DND-41 (cell line): ENCODE results near the gene OR56B4.

Source experiments
- ATAC-seq: fragments of 200-7000 bp; cut with Tn5 transposase; 3 replicates; pipeline ENCODE4 v1.9.1; 2021; ENCODE audit warnings: low read depth; ENCODE audit not compliant: insufficient read depth
- DNase-seq: peaks from one replicate; pipeline ENCODE4 v3.0.0-alpha.2; 2020
- H2AFZ ChIP-seq: 2 replicates; pipeline ENCODE4 v1.6.0; 2012; ENCODE audit warnings: low read depth, low read length
- H3K27ac ChIP-seq: 2 replicates; pipeline ENCODE4 v1.5.1; 2012; ENCODE audit warnings: low read length, inconsistent platforms
- H3K27me3 ChIP-seq: fragments of 200-600 bp; sonication (generic); 2 replicates; pipeline ENCODE4 v1.6.0; 2012; ENCODE audit warnings: low read length, mild to moderate bottlenecking, inconsistent platforms; ENCODE audit not compliant: insufficient read depth, poor library complexity
- H3K36me3 ChIP-seq: 2 replicates; pipeline ENCODE4 v1.5.1; 2012; ENCODE audit warnings: low read length, inconsistent platforms; ENCODE audit not compliant: insufficient read depth
- H3K4me1 ChIP-seq: 2 replicates; pipeline ENCODE4 v1.5.1; 2012; ENCODE audit warnings: mild to moderate bottlenecking, low read length; ENCODE audit not compliant: insufficient read depth
- H3K4me2 ChIP-seq: 2 replicates; pipeline ENCODE4 v1.6.0; 2012; ENCODE audit warnings: mild to moderate bottlenecking, moderate library complexity, low read length, inconsistent platforms; ENCODE audit not compliant: insufficient read depth
- H3K4me3 ChIP-seq, 2 experiments: fragments of 200-600 bp in 1 of 2; shearing (Covaris generic) in 1 of 2; 2 replicates each; pipeline ENCODE4 v1.5.1; 2012 to 2016; ENCODE audit warnings: inconsistent platforms in 2 of 2, low read length in 2 of 2, mild to moderate bottlenecking in 2 of 2, low read depth in 1 of 2, moderate library complexity in 1 of 2
- H3K79me2 ChIP-seq: 2 replicates; pipeline ENCODE4 v1.6.0; 2012; ENCODE audit warnings: low read length, inconsistent platforms; ENCODE audit not compliant: insufficient read depth
- H3K9ac ChIP-seq: 2 replicates; pipeline ENCODE4 v1.6.0; 2012; ENCODE audit warnings: low read depth, mild to moderate bottlenecking, inconsistent platforms, low read length, moderate library complexity
- H3K9me3 ChIP-seq: 2 replicates; pipeline ENCODE4 v1.5.1; 2012; ENCODE audit warnings: low read length, moderate library complexity, mild to moderate bottlenecking, inconsistent platforms; ENCODE audit not compliant: insufficient read depth, severe bottlenecking
- H4K20me1 ChIP-seq: 2 replicates; pipeline ENCODE4 v1.6.0; 2012; ENCODE audit warnings: low read length; ENCODE audit not compliant: insufficient read depth
- EZH2 ChIP-seq: IDR thresholded peaks from 3 replicates; pipeline ENCODE4 v1.6.1; 2012; ENCODE audit warnings: borderline replicate concordance, low read depth, mild to moderate bottlenecking, moderate library complexity, low read length, inconsistent platforms; ENCODE audit not compliant: severe bottlenecking
- TF ChIP-seq, protein P1 (sequence below): IDR thresholded peaks from 2 replicates; pipeline ENCODE4 v1.5.1; 2012; ENCODE audit warnings: borderline replicate concordance, low read length, moderate library complexity, mild to moderate bottlenecking; ENCODE audit not compliant: poor library complexity, severe bottlenecking; ENCODE audit errors: extremely low read depth

The OR56B4 gene

DNA sequence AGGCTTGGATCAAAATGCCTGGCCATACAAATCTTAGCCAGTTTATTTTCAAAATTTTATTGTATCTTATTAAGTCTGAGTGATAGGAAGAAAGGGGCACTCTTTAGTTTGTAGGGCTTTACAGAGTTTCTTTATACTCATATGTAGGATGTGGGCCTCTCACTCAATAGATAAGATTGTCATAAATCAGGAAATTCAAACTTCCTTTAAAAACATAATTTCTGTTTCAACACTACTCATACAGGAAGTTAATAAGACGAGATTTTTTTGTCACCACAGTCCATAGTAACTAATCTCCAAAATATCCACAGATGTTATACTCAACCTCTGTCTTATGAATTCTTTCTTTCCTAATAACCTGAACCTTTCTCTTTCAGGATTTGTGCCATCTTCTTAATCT is 13.3 kb upstream of the OR56B4 start:
- TF ChIP-seq, protein P1, sequence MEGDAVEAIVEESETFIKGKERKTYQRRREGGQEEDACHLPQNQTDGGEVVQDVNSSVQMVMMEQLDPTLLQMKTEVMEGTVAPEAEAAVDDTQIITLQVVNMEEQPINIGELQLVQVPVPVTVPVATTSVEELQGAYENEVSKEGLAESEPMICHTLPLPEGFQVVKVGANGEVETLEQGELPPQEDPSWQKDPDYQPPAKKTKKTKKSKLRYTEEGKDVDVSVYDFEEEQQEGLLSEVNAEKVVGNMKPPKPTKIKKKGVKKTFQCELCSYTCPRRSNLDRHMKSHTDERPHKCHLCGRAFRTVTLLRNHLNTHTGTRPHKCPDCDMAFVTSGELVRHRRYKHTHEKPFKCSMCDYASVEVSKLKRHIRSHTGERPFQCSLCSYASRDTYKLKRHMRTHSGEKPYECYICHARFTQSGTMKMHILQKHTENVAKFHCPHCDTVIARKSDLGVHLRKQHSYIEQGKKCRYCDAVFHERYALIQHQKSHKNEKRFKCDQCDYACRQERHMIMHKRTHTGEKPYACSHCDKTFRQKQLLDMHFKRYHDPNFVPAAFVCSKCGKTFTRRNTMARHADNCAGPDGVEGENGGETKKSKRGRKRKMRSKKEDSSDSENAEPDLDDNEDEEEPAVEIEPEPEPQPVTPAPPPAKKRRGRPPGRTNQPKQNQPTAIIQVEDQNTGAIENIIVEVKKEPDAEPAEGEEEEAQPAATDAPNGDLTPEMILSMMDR: no peak
- no peak for ATAC-seq
- no peak overlapping the region for H2AFZ ChIP-seq

DNA sequence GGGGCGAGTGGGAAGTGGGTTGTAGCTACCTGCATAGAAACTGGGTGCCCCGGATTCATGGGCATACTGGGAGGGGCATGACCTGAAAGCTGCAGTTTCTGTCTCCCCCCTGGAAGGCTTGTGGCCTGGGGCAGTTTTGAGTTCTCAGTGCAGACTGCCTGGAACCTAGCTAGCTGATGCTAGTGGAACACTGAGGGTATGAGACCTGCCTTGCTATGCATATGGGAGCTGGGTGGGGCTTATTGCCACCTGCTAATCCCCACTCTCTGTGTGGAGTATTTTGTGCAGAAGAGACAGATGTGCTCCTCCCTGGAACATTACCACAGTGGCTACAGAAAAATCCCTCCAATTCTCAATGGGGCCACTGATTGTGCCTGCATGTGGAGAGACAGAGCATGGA is 11.7 kb upstream of the OR56B4 start:
- Histone ChIP-seq H3K27ac (no peak overlapping the region), H3K79me2 (no peaks in the 10 kb centered on the region), H3K9me3 (no peaks in the 10 kb centered on the region), H3K4me2 (no peak overlapping the region), H3K4me3 (no peak overlapping the region), H4K20me1 (no peaks in the 10 kb centered on the region), H3K27me3 (peaks cover 2% of the 10 kb centered on the region), H2AFZ (no peak overlapping the region), H3K36me3 (no peaks in the 10 kb centered on the region), H3K9ac (no peak overlapping the region), H3K4me1 (no peaks in the 10 kb centered on the region)
- no peak for TF ChIP-seq EZH2
- TF ChIP-seq, protein P1: no peak
- ATAC-seq: no peak
- no peak for DNase-seq

More for the DNA sequence above, 13.3 kb upstream of the OR56B4 start:
- H3K27me3 ChIP-seq: peaks cover 2% of the 10 kb centered on the region
- no peaks in the 10 kb centered on the region for H3K36me3 ChIP-seq
- H3K9me3 ChIP-seq: no peaks in the 10 kb centered on the region
- no peak overlapping the region for H3K4me2 ChIP-seq
- no peak overlapping the region for H3K9ac ChIP-seq
- H3K4me3 ChIP-seq: no peak overlapping the region
- H3K27ac ChIP-seq: no peak overlapping the region
- H4K20me1 ChIP-seq: no peaks in the 10 kb centered on the region
- H3K79me2 ChIP-seq: no peaks in the 10 kb centered on the region
- H3K4me1 ChIP-seq: no peaks in the 10 kb centered on the region
- DNase-seq: no peak

GRCh38 chr11:6096417-6096816 is 11.1 kb upstream of the OR56B4 start:
- no peak for ATAC-seq
- Histone ChIP-seq H3K27me3 (peaks cover under 1% of the 10 kb centered on the region), H3K4me3 (no peak overlapping the region), H3K4me2 (no peak overlapping the region), H3K9ac (no peak overlapping the region), H3K4me1 (no peaks in the 10 kb centered on the region), H3K36me3 (no peaks in the 10 kb centered on the region), H3K79me2 (no peaks in the 10 kb centered on the region), H2AFZ (no peak overlapping the region), H3K27ac (no peak overlapping the region), H4K20me1 (no peaks in the 10 kb centered on the region), H3K9me3 (no peaks in the 10 kb centered on the region)
- DNase-seq: no peak
- no peak for TF ChIP-seq EZH2
- TF ChIP-seq, protein P1: no peak

DNA sequence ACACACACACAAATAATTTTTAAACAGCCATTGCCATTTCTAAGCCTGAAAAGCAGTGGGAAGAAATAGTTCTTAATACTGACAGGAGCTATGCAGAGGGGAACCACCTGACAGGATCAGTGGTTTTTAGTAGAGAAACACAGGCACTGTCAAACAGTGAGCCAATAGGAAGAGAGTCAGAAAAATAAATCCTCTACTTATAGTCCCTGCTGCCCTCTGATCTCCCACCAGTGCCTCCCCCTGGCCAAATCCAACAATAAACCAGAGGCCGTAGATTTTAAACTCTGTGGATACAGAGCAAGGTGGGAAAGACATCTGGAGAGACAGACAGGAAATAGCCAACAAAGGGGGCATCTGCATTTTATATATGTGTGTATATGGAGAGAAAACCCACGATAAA is 7.9 kb upstream of the OR56B4 start:
- peak; percentile 33; the same call in 1 of the 3 replicates for ATAC-seq
- Histone ChIP-seq H3K9ac (no peak overlapping the region), H4K20me1 (no peaks in the 10 kb centered on the region), H3K27ac (no peak overlapping the region), H2AFZ (no peak overlapping the region), H3K27me3 (peaks cover 2% of the 10 kb centered on the region), H3K9me3 (no peaks in the 10 kb centered on the region), H3K36me3 (no peaks in the 10 kb centered on the region), H3K4me3 (no peak overlapping the region), H3K4me2 (no peak overlapping the region), H3K79me2 (no peaks in the 10 kb centered on the region), H3K4me1 (no peaks in the 10 kb centered on the region)
- TF ChIP-seq, protein P1: no peak
- no peak for TF ChIP-seq EZH2
- DNase-seq: no peak
